ENCODE data around the gene EVC2.

GRCh38 chr4:5757536-5757935 lies 49.2 kb upstream of the EVC2 start:
- TF ChIP-seq CTCF (IDR thresholded peaks at IDR 0.05): no peak
- TF ChIP-seq POLR2A (IDR thresholded peaks at IDR 0.05): no peak

Measured in lower leg skin (tissue), 3 donors.